Calu3 (cell line): ENCODE results near the gene SPON1. TPM values are rescaled to one million over a fixed set of nuclear protein-coding genes. Genes with fewer than 3 reads are reported as not detected.

ENCODE experiments used
- BruUV-seq: library from RNA; stranded (reverse); fragments of 400-500 nt; replicated peaks from 2 replicates; lab custom pipeline; 2021; lab: Mats Ljungman, UMichigan
- CTCF ChIA-PET: fragments of 300-600 bp; sonication (Branson Sonifier 250); formaldehyde crosslinking; loops from one replicate; lab custom pipeline; 2022; ENCODE audit warnings: antibody characterized with exemption; lab: Charles Lee
- DNase-seq: peaks from one replicate; pipeline ENCODE4 v3.0.0; 2022
- H3K27ac Mint-ChIP-seq: one replicate; pipeline ENCODE4 v1.8.0; 2022; ENCODE audit warnings: mixed read lengths; ENCODE audit not compliant: unreplicated experiment
- H3K27me3 Mint-ChIP-seq: one replicate; pipeline ENCODE4 v1.8.0; 2022; ENCODE audit warnings: mixed read lengths; ENCODE audit not compliant: unreplicated experiment
- H3K36me3 Mint-ChIP-seq: one replicate; pipeline ENCODE4 v1.8.0; 2022; ENCODE audit warnings: mild to moderate bottlenecking, moderate library complexity, mixed read lengths; ENCODE audit not compliant: insufficient read depth, unreplicated experiment
- H3K4me1 Mint-ChIP-seq: one replicate; pipeline ENCODE4 v1.8.0; 2022; ENCODE audit warnings: mild to moderate bottlenecking, low read depth, mixed read lengths; ENCODE audit not compliant: unreplicated experiment
- H3K4me3 Mint-ChIP-seq: one replicate; pipeline ENCODE4 v1.8.0; 2022; ENCODE audit warnings: mild to moderate bottlenecking, low read depth, moderate library complexity, mixed read lengths; ENCODE audit not compliant: unreplicated experiment
- H3K9me3 Mint-ChIP-seq: one replicate; pipeline ENCODE4 v1.8.0; 2022; ENCODE audit warnings: low read depth, mixed read lengths; ENCODE audit not compliant: unreplicated experiment
- intact Hi-C: fragments of 100-400 bp; cut with micrococcal nuclease; formaldehyde crosslinking; loops from one replicate; pipeline ENCODE4 v1.10.0; 2022; ENCODE audit not compliant: unreplicated experiment
- total RNA-seq: library from RNA; stranded (reverse); gene quantifications from 2 replicates; pipeline ENCODE4 v1.2.3, GENCODE V29; 2022
- TF ChIP-seq, protein P1 (sequence below): fragments of 200-600 bp; IDR thresholded peaks from one replicate; pipeline ENCODE4 v1.8.0; 2022; ENCODE audit warnings: antibody characterized with exemption; ENCODE audit not compliant: unreplicated experiment

The SPON1 gene
- total RNA-seq, 1 experiment from 2014 or later = not detected

DNA sequence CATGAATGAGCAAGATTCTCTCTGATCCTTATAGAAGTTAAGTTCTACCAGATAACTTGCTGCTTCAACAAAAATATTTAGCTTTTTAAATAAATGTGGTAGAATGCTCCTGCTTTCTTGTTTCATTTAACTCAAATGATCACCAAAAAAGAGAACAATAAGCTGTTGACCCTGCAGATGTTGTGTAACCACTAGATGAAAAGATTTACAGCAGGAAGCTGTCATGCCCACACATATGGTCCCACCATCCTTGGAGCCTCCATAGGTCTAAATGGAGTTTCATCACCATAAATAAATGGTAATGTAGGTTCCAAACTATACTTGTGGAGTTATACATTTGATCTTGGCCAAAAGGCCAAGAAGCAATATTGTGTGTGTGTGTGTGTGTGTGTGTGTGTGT lies 277.7 kb downstream of the SPON1 start:
- Mint-ChIP-seq H3K27ac (no peak overlapping the region), H3K4me1 (no peaks in the 10 kb centered on the region), H3K4me3 (no peak overlapping the region), H3K36me3 (no peaks in the 10 kb centered on the region), H3K9me3 (no peaks in the 10 kb centered on the region), H3K27me3 (peaks cover 75% of the 10 kb centered on the region)
- no TSS peak for BruUV-seq
- CTCF ChIA-PET = no interaction called here
- TF ChIP-seq, protein P1, sequence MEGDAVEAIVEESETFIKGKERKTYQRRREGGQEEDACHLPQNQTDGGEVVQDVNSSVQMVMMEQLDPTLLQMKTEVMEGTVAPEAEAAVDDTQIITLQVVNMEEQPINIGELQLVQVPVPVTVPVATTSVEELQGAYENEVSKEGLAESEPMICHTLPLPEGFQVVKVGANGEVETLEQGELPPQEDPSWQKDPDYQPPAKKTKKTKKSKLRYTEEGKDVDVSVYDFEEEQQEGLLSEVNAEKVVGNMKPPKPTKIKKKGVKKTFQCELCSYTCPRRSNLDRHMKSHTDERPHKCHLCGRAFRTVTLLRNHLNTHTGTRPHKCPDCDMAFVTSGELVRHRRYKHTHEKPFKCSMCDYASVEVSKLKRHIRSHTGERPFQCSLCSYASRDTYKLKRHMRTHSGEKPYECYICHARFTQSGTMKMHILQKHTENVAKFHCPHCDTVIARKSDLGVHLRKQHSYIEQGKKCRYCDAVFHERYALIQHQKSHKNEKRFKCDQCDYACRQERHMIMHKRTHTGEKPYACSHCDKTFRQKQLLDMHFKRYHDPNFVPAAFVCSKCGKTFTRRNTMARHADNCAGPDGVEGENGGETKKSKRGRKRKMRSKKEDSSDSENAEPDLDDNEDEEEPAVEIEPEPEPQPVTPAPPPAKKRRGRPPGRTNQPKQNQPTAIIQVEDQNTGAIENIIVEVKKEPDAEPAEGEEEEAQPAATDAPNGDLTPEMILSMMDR = no peak
- intact Hi-C loops = no loop called here
- DNase-seq = no peak

DNA sequence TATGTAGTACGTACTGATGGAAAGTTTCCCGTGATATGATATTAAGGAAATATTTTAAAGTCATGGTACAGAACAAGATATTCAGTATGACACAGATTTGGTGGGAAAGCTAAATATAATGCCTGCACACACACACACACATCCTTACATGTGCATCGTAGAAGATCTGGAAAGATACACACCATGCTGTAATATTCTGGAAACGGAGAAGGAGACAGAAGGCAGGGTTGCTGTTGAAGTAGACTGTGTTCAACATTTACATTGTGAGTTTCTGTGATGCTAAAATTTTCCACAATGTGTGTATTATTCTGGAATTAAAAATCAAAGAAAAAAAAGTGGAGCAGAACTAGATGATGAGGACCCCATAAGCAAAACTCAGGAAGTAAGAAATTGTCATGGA lies 278.4 kb downstream of the SPON1 start:
- no peak overlapping the region for H3K4me3 Mint-ChIP-seq
- H3K36me3 Mint-ChIP-seq = no peaks in the 10 kb centered on the region
- H3K4me1 Mint-ChIP-seq = no peaks in the 10 kb centered on the region
- CTCF ChIA-PET = interaction anchor here (0.6 kb wide), 2 partner anchors 161 to 858 kb away, joined by 3 read pairs; no protein-coding TSS in a partner anchor
- H3K9me3 Mint-ChIP-seq = no peaks in the 10 kb centered on the region
- TF ChIP-seq, protein P1 = no peak
- intact Hi-C loops = no loop called here
- H3K27ac Mint-ChIP-seq = no peak overlapping the region
- H3K27me3 Mint-ChIP-seq = peaks cover 68% of the 10 kb centered on the region
- DNase-seq = no peak
- no TSS peak for BruUV-seq

DNA sequence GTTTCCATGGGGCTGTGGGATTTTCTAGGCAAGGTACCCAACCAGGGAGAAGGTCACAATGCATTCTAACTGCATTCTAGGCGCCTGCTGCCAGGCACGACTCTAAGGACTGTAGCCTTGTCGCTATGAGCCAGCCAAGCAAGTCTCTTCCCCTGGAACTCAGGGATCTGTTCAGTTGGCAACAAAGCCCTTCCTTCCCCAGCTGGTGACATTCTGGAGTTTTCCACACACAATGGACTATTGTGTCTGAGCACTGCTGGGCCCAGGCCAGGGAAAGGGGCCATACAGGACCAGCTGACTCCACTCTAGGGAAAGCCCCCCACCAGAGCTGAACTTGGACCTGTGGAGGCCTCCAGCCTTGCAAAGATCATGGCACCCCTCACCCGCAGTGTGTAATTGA lies 279.7 kb downstream of the SPON1 start:
- H3K4me1 Mint-ChIP-seq = no peaks in the 10 kb centered on the region
- DNase-seq = no peak
- intact Hi-C loops = no loop called here
- peaks cover 68% of the 10 kb centered on the region for H3K27me3 Mint-ChIP-seq
- CTCF ChIA-PET = no interaction called here
- no peaks in the 10 kb centered on the region for H3K9me3 Mint-ChIP-seq
- no peak overlapping the region for H3K27ac Mint-ChIP-seq
- no TSS peak for BruUV-seq
- H3K36me3 Mint-ChIP-seq = no peaks in the 10 kb centered on the region
- no peak overlapping the region for H3K4me3 Mint-ChIP-seq
- TF ChIP-seq, protein P1 = no peak

DNA sequence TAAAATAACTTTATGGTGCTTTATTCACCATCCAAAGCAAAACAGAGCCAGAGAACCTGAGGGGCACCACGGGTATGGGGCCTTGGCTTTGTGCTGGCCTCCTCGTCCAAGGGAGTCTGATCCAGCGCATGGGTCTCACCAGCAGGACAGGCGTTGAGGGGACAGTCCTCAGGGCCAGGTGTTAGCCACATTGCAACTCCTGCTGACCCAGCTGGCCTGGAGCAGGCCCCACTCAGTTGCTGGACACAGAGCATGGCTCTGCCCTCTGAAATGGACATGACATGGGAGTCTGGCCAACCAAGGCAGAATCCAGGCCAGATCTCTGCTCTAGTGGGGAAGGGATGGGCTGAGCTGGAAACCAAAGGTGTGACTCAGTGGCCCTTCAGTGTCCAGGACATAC lies 280.2 kb downstream of the SPON1 start:
- Mint-ChIP-seq H3K9me3 (no peaks in the 10 kb centered on the region), H3K27me3 (peaks cover 68% of the 10 kb centered on the region), H3K27ac (no peak overlapping the region), H3K36me3 (no peaks in the 10 kb centered on the region), H3K4me3 (no peak overlapping the region), H3K4me1 (no peaks in the 10 kb centered on the region)
- DNase-seq = no peak
- intact Hi-C loops = no loop called here
- TF ChIP-seq, protein P1 = no peak
- BruUV-seq = no TSS peak
- CTCF ChIA-PET = no interaction called here
